ENCODE results near the gene MYL5. TPM values are rescaled to one million over a fixed set of nuclear protein-coding genes. Genes with fewer than 3 reads are reported as not detected.

Gene MYL5, protein sequence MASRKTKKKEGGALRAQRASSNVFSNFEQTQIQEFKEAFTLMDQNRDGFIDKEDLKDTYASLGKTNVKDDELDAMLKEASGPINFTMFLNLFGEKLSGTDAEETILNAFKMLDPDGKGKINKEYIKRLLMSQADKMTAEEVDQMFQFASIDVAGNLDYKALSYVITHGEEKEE
- 100 to 1,000 TPM in 2 of 4 donors, 10 to 100 TPM in 2; 82.8 to 135 (median 95.2) TPM for total RNA-seq

GRCh38 chr4:674172-675035 lies at the start of gene MYL5, which contains the start of gene ATP5ME:
Gene MYL5 (plus strand): TSS chr4:674542. CDS start chr4:678027, 3,485 bp downstream.
Gene ATP5ME (minus strand): TSS chr4:674276. CDS start chr4:674247, 29 bp downstream.
- Histone ChIP-seq H3K4me3 (peak within 1 kb of the TSS; percentile 69 to 100 (median 90)), H3K27ac (peak within 1 kb of the TSS; percentile 83 to 99 (median 96)), H3K27me3 (no peaks in the 10 kb centered on the region), H3K4me1 (peaks cover 0 to 36% (median 19%) of the 10 kb centered on the region in 4 donors), H3K9me3 (no peaks in the 10 kb centered on the region), H3K36me3 (peaks cover 0 to 25% (median 0%) of the 10 kb centered on the region in 3 donors)
- DNase-seq, result peak; percentile 97 to 98 (median 98)
- TF ChIP-seq POLR2A (IDR thresholded peaks at IDR 0.05), result peak; percentile 64 to 77
- peak; percentile 93 to 99 (median 97) for TF ChIP-seq CTCF (IDR thresholded peaks at IDR 0.05)

DNA sequence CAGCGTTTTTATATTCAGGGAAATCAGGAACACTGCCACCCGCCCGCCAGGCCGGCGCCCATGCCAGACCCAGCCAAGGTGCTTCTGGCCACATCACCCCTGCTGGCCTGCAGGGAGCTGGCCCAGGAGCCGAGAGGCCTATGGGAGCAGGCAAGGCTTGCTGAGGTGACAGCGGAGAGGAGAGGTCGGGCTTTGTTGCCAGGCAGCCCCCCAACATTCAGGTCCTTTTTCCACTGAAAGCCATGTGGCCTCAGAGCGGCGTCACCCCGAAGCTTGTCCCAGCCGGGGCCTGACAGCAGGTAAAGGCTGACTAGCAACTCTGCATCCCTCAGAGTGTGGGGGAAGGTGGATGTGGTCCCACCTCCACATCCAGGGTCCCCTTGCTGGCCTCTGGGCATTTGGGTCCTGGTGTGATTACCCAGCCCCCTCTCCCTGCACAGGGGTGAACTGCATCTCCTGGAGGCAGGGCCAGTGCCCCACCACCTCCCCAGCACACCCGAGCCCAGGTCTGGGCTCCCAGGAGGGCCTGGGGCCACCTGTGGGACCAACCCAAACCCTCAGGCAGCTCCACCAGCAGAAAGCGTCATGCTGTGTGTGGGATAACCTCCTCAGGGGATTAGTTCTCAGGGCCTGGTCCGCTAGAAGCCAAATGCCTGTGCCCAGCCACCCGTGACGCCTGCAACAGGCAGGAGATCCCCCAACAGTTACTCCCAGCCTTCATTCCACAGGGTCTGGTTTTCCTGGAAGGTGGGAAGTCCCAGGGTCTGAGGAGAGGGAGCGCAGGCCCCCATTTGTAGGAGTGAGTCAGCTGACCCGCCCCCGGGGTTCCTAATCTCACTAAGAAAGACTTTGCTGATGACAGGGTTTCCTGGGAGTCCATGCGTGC lies 49.4 kb upstream of the MYL5 start, which contains the start of gene PDE6B:
Gene PDE6B, plus strand, starts transcription at position 869 of the 886 bp plus-strand sequence. CDS start 54 bp downstream, outside the sequence.
- Histone ChIP-seq H3K27ac (no peak within 1 kb of the TSS), H3K4me3 (no peak within 1 kb of the TSS), H3K36me3 (no peaks in the 10 kb centered on the region), H3K4me1 (no peaks in the 10 kb centered on the region), H3K9me3 (no peaks in the 10 kb centered on the region), H3K27me3 (no peaks in the 10 kb centered on the region)
- peak in 1 of 3 donors; percentile 37 for DNase-seq
- TF ChIP-seq CTCF (IDR thresholded peaks at IDR 0.05), result no peak
- no peak for TF ChIP-seq POLR2A (IDR thresholded peaks at IDR 0.05)

GRCh38 chr4:625631-626161 lies 48.6 kb upstream of the MYL5 start:
- Histone ChIP-seq H3K4me1 (no peaks in the 10 kb centered on the region), H3K27ac (no peak overlapping the region), H3K36me3 (no peaks in the 10 kb centered on the region), H3K27me3 (no peaks in the 10 kb centered on the region), H3K9me3 (no peaks in the 10 kb centered on the region), H3K4me3 (no peak overlapping the region)
- TF ChIP-seq POLR2A (IDR thresholded peaks at IDR 0.05) (no peak), CTCF (IDR thresholded peaks at IDR 0.05) (no peak)
- DNase-seq, result peak in 1 of 3 donors; percentile 43

DNA sequence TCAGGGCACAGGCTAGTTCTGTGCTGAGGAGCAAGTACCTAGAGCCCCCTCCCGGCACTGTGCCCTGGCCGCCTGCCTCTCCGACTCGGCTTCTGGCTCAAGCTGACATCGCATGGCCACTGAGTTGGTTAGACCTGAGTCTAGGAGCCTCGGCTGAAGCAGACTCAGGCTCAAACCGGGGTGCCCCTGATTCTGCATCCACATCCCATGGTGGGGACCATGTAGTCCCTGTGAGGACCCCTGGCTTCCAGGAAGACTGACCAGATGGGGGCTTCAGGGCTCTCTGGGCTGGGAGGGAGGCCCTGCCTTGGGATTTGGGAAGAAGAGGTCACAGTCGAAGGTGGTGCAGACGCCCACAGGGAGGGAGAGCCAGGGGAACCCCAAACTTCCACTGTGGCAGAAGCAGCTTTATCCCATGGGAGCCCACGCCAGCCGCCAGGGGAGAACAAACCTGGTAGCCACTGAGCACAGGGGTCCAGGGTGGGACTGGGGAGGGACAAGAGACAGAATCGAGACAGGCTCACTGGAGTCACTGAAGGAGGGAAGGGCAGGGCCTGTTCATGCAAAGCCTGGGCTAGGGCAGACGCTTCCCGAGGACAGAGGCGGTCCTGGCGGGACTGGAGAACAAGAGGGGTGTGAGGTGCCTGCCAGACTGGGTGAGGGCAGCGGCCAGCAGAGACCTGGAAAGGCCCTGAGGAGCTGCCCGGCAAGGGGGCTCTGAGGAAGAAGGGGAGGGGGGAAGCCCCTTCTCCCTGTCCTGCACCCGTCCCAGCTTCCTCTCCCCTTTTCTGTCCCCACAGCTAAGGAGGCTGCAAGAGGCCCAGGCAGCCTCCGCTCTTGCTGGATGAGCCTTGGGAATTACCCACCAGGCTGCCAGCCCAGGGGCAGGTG lies 47.9 kb upstream of the MYL5 start:
- Histone ChIP-seq H3K27me3 (no peaks in the 10 kb centered on the region), H3K36me3 (no peaks in the 10 kb centered on the region), H3K4me1 (no peaks in the 10 kb centered on the region), H3K4me3 (no peak overlapping the region), H3K9me3 (no peaks in the 10 kb centered on the region), H3K27ac (no peak overlapping the region)
- TF ChIP-seq CTCF (IDR thresholded peaks at IDR 0.05), result no peak
- TF ChIP-seq POLR2A (IDR thresholded peaks at IDR 0.05), result no peak
- DNase-seq, result no peak
